ENCODE results near the gene MGRN1. TPM values are rescaled to one million over a fixed set of nuclear protein-coding genes. Genes with fewer than 3 reads are reported as not detected.

Gene MGRN1
- polyA plus RNA-seq, 6 donors from 2014 or later: 3.9 to 10.6 (median 6.6) TPM

DNA sequence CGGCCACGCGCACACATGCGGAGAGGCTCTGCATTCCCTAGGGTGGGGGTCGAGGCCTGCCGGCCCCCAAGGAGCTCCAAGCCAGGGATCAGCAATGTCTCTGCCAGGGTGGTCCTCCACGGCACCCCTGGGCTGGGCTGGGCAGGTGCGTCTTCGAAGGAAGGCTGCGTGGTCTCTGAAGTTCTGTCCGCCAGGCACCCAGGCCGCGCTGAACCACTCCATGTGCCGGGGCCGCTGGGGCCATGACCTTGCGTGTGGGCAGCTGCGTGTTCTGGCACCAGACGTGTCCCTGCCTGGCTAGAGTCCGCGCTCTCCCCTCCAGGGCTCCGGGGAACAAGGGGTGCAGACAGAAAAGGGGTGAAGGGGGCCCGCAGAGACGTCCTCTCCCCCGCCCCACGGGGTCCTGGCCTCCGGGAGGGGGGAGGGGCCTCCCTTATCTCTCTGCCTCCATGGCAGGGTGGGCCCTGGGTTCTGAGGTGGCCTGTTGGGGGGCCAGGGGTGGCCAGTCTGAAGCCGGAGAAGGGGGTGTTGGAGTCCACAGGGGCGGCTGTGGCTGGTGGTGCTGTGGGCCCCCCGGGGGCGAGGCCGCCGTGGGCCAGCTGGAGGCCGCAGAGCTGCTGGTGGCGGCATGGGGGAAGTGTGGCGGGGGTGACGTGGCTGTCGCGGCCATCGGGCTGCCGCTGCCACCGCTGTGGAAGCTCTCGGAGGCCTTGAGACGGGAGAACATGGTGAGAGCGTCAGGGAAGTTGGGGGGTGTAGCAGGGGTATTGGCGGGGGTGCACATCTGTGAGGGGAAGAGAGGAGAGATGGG is 15.2 kb upstream of the MGRN1 start:
- no peak for ATAC-seq (ENCODE audit: low read depth in 2 of 2)
- no peak for DNase-seq

DNA sequence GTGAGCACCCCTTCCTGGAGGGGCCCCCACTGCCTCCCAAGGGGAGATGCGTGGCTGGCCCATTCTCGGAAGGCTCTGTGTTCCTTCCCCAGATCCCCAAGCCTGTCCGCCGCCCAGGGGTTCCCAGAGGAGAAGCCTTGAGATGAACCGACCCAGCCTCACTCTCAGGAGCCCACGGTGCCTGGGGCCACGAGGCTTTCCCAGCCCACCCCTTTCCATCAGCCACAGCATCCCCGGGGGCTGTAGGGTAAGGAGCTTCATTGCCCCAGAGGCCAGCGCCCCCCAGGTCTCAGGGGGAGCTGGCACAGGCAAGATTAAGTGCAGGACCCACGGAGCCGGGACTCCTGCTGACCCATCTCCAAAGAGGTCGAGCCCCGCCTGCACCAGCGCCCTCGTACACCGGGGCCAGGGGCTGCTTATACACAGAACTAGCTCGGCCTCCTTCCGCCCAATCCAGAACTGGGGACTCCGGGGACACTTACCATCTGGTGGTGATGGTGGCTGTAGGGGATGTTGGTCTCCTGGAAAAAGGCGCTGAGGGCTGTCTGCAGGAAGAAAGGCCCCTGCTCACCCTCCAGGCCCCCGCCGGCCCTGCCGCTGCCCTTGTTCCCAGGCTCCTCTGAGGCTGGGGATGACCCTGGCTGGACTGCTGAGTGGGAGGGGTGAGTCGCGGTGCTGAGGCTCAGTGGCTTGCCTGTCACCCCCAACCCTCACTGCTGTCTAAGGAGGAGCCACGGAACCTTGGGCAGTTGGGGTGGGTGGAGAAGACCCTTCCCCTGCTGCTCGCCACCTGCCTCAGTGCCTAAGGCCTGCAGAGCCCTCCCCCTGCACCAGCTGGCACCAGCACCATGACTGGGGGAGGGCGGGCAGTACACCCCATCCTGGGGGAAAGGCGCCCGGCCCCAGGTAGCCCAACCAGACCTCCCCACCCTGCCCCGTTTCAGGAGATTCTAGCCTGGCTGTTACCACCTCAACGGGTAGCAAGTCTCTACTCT is 14.3 kb upstream of the MGRN1 start:
- no peaks in the 10 kb centered on the region for H3K36me3 Mint-ChIP-seq
- no peaks in the 10 kb centered on the region for H3K27me3 Mint-ChIP-seq
- no peaks in the 10 kb centered on the region for H3K9me3 Mint-ChIP-seq
- DNase-seq (no peak), ATAC-seq (ENCODE audit: low read depth in 2 of 2) (no peak)
- H3K4me1 Mint-ChIP-seq: peaks cover 8 to 16% (median 9%) of the 10 kb centered on the region in 3 donors
- peak overlapping the region in 1 of 6 donors; percentile 19 for H3K27ac Mint-ChIP-seq
- no peak overlapping the region for H3K4me3 Mint-ChIP-seq

More for the DNA sequence above, 15.2 kb upstream of the MGRN1 start:
- peak overlapping the region in 1 of 6 donors; percentile 19 for H3K27ac Mint-ChIP-seq
- no peaks in the 10 kb centered on the region for H3K27me3 Mint-ChIP-seq
- H3K4me1 Mint-ChIP-seq: peaks cover 0 to 16% (median 6%) of the 10 kb centered on the region in 3 donors
- H3K36me3 Mint-ChIP-seq: no peaks in the 10 kb centered on the region
- no peaks in the 10 kb centered on the region for H3K9me3 Mint-ChIP-seq
- no peak overlapping the region for H3K4me3 Mint-ChIP-seq

DNA sequence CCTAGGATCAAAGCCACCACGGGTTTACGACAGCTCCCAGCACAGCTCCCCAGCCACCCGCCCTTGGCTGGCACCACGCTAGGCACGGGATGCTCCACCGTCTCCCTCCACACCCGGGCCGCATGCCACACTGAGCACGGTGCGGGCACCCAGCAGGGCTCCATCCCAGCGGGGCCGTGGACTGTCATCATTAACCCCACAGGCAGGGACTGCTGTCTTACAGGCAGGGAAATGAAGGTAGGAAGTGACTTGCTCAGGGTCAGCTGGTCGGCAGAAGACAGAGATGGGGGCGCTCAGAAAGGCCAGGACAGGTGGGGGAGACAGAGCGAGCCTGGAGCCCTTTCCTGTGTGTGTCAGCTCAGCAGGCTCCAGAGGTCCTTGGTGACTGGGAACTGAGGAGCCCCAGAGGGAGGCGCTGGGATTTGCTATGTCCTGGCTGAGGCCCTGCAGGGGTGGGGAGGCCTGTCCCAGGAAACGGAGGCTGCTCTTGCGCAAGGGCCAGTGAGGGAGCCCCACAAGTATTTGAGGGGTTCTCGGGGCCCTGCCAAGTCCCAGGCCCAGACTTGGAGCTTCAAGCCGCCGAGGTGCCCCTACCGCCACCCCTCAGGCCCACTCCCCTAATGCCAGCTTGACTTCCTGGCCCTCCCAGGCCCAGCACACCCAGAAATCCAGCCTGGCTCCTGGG is 13.1 kb upstream of the MGRN1 start:
- H3K27me3 Mint-ChIP-seq: no peaks in the 10 kb centered on the region
- no peak overlapping the region for H3K4me3 Mint-ChIP-seq
- ATAC-seq (ENCODE audit: low read depth in 2 of 2) (no peak), DNase-seq (no peak)
- peak overlapping the region in 1 of 6 donors; percentile 54 for H3K27ac Mint-ChIP-seq
- no peaks in the 10 kb centered on the region for H3K36me3 Mint-ChIP-seq
- H3K4me1 Mint-ChIP-seq: peaks cover 16 to 24% (median 20%) of the 10 kb centered on the region in 3 donors
- no peaks in the 10 kb centered on the region for H3K9me3 Mint-ChIP-seq

DNA sequence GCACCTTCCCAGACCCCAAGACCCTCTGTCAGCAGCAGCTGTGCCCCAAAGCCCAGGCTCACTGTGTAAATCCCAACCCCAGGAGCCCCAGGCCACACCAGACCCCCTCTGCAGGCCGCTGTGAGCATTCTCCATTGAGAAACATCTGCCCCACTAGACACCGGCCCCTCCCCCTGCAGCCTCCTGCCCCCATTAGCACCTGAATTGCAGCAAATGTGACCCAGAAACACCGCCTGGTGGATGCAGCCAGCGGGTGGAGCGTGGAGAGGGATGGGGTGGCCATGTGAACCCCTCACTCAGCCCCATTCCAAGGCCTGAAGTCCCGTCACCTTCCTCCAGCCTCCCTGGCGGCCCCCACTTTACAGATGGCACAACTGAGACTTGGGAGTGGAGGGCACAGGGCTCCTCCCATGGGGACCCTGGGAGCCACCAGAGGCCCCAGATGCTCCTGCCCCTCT is 12.1 kb upstream of the MGRN1 start:
- H3K27ac Mint-ChIP-seq: peak overlapping the region in 1 of 6 donors; percentile 63

DNA sequence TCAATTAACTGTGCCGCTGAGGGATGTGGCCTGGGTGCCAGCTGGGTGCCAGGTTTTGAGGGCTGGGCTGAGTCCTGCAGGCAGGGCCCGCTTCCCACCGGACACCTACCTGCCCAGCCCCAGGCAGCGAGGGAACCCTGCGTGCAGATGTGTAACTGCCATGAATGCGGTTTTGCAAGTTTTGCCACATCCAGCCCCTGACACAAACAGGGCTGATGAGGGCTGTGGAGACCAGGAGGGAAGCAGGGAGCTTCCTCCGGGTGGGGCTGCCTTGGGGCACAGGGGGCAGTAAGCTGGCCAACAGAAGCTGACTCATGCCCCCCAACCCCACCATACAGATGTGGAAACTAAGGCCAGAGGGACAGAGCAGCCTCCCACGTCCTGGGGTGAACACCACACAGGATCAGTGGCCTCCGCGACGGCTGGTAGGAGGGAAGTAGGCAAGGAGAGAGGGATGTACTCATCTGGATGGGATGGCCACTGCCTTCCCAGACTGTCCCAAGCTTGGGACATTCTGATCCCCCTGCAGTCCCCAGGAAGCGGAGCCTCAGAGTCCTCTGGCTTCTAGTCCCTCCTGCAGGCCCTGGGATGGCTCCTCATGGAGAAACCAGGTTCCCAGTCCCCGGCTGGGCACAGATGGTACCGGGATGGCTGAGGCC is 11.5 kb upstream of the MGRN1 start:
- Mint-ChIP-seq H3K4me1 (peaks cover 18 to 36% (median 26%) of the 10 kb centered on the region in 3 donors), H3K36me3 (no peaks in the 10 kb centered on the region), H3K4me3 (peak overlapping the region; percentile 70 to 88 (median 84)), H3K9me3 (no peaks in the 10 kb centered on the region), H3K27ac (peak overlapping the region in 3 of 6 donors; percentile 20 to 63 (median 27)), H3K27me3 (no peaks in the 10 kb centered on the region)
- no peak for DNase-seq
- no peak for ATAC-seq (ENCODE audit: low read depth in 2 of 2)

More for the DNA sequence above, 12.1 kb upstream of the MGRN1 start:
- no peaks in the 10 kb centered on the region for H3K9me3 Mint-ChIP-seq
- ATAC-seq (ENCODE audit: low read depth in 2 of 2) (no peak), DNase-seq (no peak)
- H3K4me1 Mint-ChIP-seq: peaks cover 18 to 32% (median 26%) of the 10 kb centered on the region in 3 donors
- peak overlapping the region in 4 of 8 donors; percentile 43 to 88 (median 77) for H3K4me3 Mint-ChIP-seq
- no peaks in the 10 kb centered on the region for H3K36me3 Mint-ChIP-seq
- no peaks in the 10 kb centered on the region for H3K27me3 Mint-ChIP-seq

DNA sequence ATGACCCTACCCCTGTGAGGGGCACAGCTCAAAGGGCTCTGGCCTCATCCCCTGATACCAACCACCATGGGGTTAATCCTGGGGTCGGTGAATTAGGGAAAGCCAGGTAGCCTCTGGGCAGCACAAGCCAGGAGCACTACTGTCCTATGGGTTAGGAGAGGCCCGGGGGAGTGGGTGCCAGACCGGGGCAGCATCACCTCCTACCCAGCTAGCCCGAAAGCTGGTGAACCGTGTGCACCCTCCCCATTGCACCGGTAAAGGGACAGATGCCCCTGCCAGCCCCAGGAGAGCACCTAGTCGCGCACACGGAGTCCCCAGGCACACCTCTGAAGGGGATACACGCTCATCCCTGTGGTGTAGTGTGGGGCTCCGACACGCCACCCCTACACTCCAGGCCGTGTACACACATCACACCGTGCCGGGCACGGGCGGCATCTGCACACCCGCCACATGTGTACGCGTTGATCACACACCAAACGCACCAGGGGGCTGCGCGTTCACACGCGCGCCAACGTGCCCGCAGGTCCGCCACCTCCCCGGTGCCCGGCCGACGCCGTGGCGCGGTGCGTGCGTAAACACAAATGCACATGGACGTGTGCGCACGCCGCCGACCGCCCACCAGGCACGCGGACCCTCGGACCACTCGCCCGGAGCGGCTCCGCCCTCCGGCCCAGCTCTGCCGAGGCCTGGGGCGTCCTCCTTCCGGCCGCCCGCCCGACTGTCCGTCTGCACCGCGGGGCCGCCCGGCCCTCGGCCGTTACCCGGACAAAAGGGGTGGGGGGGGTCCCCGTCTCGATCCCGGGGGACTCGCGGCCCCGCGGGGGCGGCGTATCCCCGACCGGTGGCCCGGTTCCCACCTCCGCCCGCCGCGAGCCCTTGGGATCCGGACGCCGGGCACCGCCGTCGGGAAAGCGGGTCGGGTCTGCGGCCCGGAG is 10.7 kb upstream of the MGRN1 start:
- DNase-seq (peak; percentile 30), ATAC-seq (ENCODE audit: low read depth in 2 of 2) (no peak)
- Mint-ChIP-seq H3K27me3 (no peaks in the 10 kb centered on the region), H3K9me3 (no peaks in the 10 kb centered on the region), H3K4me3 (peak overlapping the region; percentile 71 to 91 (median 85)), H3K27ac (peak overlapping the region in 5 of 6 donors; percentile 38 to 98 (median 64)), H3K36me3 (no peaks in the 10 kb centered on the region), H3K4me1 (peaks cover 18 to 36% (median 26%) of the 10 kb centered on the region in 3 donors)

DNA sequence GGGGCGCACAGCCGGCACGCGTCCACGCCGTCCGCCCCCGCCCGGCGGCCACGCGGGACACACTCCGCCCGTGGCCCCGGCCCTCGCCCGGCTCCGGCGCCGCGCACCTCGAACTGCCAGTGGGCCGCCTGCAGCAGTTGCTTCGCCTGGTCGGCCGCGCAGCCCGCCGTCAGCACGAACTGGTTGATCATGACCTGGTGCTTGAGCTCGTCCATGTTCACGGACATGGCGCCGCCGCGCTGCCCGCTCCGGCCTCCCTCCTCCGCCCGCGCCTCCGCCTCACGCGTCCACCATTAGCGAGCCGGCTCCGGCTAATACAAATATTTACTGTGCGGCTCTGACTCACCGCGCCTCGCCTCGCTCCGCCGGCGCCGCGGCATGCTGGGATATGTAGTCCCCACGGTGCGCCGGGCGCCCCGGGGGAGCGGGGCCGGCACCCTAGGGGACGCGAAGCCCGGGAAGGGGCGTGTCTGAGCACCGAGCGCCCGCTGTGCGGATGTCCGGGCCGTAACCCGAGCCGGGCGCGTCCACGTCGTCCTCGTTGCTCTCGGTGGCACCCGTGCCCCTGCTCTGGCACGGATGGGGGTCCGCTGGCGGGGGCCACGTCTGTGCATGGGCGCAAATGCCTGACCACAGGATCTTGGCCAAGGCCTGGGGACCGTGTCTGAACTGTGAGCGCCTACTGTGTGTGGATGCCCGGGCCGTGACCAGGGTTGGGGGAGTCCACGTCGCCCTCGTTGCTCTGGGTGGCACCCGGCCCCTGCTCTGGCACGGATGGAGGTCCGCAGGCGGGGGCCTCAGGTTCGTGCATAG is 9.8 kb upstream of the MGRN1 start, which contains the start of gene UBALD1:
UBALD1 (minus strand) TSS at position 318 of the 813 bp plus-strand sequence; CDS start at position 227, 91 bp downstream.
- Mint-ChIP-seq H3K4me1 (peaks cover 18 to 36% (median 26%) of the 10 kb centered on the region in 3 donors), H3K27ac (peak within 1 kb of the TSS; percentile 80 to 98 (median 98)), H3K9me3 (no peaks in the 10 kb centered on the region), H3K36me3 (no peaks in the 10 kb centered on the region), H3K4me3 (peak within 1 kb of the TSS; percentile 89 to 98 (median 94)), H3K27me3 (no peaks in the 10 kb centered on the region)
- peak; percentile 48 to 49 for ATAC-seq (ENCODE audit: low read depth in 2 of 2)
- DNase-seq: peak; percentile 74

DNA sequence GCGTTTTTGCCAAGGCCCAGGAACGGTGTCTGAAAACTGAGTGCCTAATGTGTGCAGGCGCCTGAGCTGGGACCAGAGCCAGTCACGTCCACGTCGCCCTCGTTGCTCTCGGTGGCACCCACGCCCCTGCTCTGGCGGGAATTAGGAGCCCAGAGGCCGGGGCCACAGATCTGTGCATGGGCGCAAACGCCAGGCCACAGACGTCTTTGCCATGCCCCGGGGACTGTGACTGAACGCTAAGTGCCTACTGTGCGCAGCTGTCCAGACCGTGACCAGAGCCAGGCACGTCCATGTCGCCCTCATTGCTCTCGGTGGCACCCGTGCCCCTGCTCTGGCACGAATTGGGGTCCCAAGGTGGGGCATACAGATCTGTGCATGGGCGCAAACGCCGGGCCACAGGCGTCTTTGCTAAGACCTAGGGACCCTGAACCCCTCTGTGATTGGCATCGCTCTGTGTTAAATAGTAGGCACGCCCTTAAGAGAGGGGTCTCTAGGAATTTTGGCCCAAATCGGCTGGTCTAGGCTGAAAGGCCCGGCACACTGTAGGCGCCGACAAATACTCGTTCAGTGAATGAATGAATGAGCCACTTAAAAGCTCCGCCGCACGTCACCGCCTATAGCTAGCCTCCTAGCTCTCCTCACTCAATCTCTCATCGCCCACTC is 9.1 kb upstream of the MGRN1 start:
- ATAC-seq (ENCODE audit: low read depth in 2 of 2): no peak
- H3K4me3 Mint-ChIP-seq: peak overlapping the region; percentile 89 to 98 (median 94)
- no peaks in the 10 kb centered on the region for H3K9me3 Mint-ChIP-seq
- no peak for DNase-seq
- H3K4me1 Mint-ChIP-seq: peaks cover 18 to 36% (median 26%) of the 10 kb centered on the region in 3 donors
- H3K27me3 Mint-ChIP-seq: no peaks in the 10 kb centered on the region
- H3K27ac Mint-ChIP-seq: peak overlapping the region; percentile 80 to 98 (median 96)
- H3K36me3 Mint-ChIP-seq: no peaks in the 10 kb centered on the region

DNA sequence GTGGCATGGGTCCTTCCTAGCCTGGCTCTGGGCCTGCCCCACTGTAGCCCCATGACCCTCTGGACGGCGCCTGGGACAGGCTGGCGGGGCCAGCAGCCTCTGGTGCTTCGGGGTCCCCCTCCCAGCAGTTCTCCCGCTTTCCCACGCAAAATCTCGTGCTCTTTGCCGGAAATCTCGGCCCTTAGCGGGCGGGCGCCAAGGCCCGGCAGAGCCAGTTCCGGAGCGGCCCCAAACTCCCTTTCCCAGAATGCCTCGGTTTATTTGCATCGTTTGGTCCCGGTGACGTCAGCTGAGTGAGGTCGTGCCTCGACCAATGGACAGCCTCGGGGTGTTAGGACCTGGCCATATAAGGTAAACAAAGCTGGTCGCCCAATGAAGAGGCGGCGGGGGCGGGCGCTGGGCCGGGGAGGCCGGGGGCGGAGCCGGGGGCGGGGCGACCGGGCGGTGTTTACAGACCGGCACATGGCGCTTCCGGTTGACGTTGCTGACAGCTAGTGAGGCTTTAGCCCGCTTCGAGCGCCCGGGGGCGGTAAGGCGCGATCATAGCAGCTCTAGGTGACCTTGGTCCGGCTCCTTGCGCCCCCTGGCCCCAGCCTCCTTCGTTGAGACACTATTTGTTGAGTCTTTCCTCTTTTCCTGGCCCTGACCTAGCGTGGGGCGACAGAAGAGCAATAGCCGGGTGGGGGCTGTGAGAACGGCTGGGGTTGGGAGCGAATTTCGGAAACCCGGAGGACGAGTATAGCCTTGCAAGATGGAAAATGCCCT is 8.4 kb upstream of the MGRN1 start:
- DNase-seq: peak; percentile 97
- H3K9me3 Mint-ChIP-seq: no peaks in the 10 kb centered on the region
- peak overlapping the region; percentile 98 to 99 (median 99) for H3K27ac Mint-ChIP-seq
- ATAC-seq (ENCODE audit: low read depth in 2 of 2): peak; percentile 85 to 87
- no peaks in the 10 kb centered on the region for H3K27me3 Mint-ChIP-seq
- H3K4me1 Mint-ChIP-seq: peaks cover 15 to 36% (median 26%) of the 10 kb centered on the region in 3 donors
- H3K36me3 Mint-ChIP-seq: no peaks in the 10 kb centered on the region
- peak overlapping the region; percentile 89 to 98 (median 95) for H3K4me3 Mint-ChIP-seq

DNA sequence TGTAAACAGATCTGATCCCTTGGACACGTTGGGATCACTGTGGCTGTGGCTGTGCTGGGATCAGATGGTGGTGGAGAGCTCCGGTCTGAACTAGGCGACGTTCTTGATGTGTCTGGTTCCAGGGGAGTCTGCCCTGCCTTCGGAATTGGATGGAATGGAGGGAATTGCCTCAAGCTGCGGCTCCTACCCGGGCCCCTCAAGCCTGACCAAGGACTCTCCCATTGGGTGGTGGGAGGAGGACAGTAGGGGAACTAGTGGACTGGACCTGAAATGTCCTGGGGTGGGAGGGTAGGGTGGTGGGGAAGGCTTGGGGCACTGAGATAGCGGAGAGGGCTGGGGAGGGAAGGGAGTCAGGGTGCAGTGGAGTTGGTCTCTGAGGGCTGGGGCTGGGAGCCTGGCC is 6.7 kb upstream of the MGRN1 start:
- H3K27me3 Mint-ChIP-seq: no peaks in the 10 kb centered on the region
- H3K27ac Mint-ChIP-seq: peak overlapping the region in 3 of 6 donors; percentile 49 to 98 (median 77)
- ATAC-seq (ENCODE audit: low read depth in 2 of 2) (no peak), DNase-seq (no peak)
- H3K4me3 Mint-ChIP-seq: peak overlapping the region in 3 of 8 donors; percentile 32 to 54 (median 49)
- no peaks in the 10 kb centered on the region for H3K36me3 Mint-ChIP-seq
- peaks cover 12 to 29% (median 26%) of the 10 kb centered on the region in 3 donors for H3K4me1 Mint-ChIP-seq
- H3K9me3 Mint-ChIP-seq: no peaks in the 10 kb centered on the region
